H9 (cell line): ENCODE data around the gene MFSD12. TPM values are rescaled to one million over a fixed set of nuclear protein-coding genes. Genes with fewer than 3 reads are reported as not detected.

Source experiments
- DNase-seq: peaks from one replicate; pipeline ENCODE4 v3.0.0-alpha.2; 2017
- H2AFZ ChIP-seq: one replicate; pipeline ENCODE4 v1.6.1; 2013; ENCODE audit warnings: mild to moderate bottlenecking, low read length, control low read depth, moderate library complexity
- H2AK5ac ChIP-seq: 2 replicates; pipeline ENCODE4 v1.6.1; 2013; ENCODE audit warnings: low read length, control low read depth, mixed read lengths; ENCODE audit not compliant: insufficient read length
- H2BK120ac ChIP-seq: one replicate; pipeline ENCODE4 v1.6.1; 2013; ENCODE audit warnings: low read depth, mild to moderate bottlenecking, low read length, control low read depth, inconsistent platforms; ENCODE audit not compliant: poor library complexity, severe bottlenecking
- H2BK12ac ChIP-seq: 2 replicates; pipeline ENCODE4 v1.6.1; 2013; ENCODE audit warnings: low read length, control low read depth, mixed read lengths, low read depth; ENCODE audit not compliant: insufficient read length
- H2BK15ac ChIP-seq: 2 replicates; pipeline ENCODE4 v1.6.1; 2013; ENCODE audit warnings: low read depth, low read length, control low read depth
- H2BK20ac ChIP-seq: one replicate; pipeline ENCODE4 v1.6.1; 2013; ENCODE audit warnings: low read depth, mild to moderate bottlenecking, low read length, control low read depth, inconsistent platforms; ENCODE audit not compliant: poor library complexity, severe bottlenecking
- H2BK5ac ChIP-seq: 2 replicates; pipeline ENCODE4 v1.6.1; 2013; ENCODE audit warnings: low read length, control low read depth, mixed read lengths; ENCODE audit not compliant: insufficient read length
- H3K14ac ChIP-seq: 2 replicates; pipeline ENCODE4 v1.6.1; 2013; ENCODE audit warnings: low read length, control low read depth; ENCODE audit not compliant: insufficient read depth
- H3K18ac ChIP-seq: 2 replicates; pipeline ENCODE4 v1.6.1; 2013; ENCODE audit warnings: low read depth, mild to moderate bottlenecking, mixed read lengths, low read length, control low read depth; ENCODE audit not compliant: insufficient read length
- H3K23ac ChIP-seq: 2 replicates; pipeline ENCODE4 v1.6.1; 2013; ENCODE audit warnings: low read length, control low read depth, mixed read lengths, low read depth; ENCODE audit not compliant: insufficient read length
- H3K23me2 ChIP-seq: 2 replicates; pipeline ENCODE4 v1.6.1; 2013; ENCODE audit warnings: low read depth, mild to moderate bottlenecking, mixed read lengths, low read length, control low read depth; ENCODE audit not compliant: insufficient read length, poor library complexity, severe bottlenecking
- H3K27ac ChIP-seq: 2 replicates; pipeline ENCODE4 v1.5.1; 2013; ENCODE audit warnings: low read length, control low read depth, mixed read lengths, low read depth; ENCODE audit not compliant: insufficient read length
- H3K27me3 ChIP-seq: 2 replicates; pipeline ENCODE4 v1.6.1; 2013; ENCODE audit warnings: low read length, control low read depth, inconsistent platforms; ENCODE audit not compliant: insufficient read depth
- H3K4ac ChIP-seq: 2 replicates; pipeline ENCODE4 v1.6.1; 2013; ENCODE audit warnings: low read depth, mild to moderate bottlenecking, control low read depth, inconsistent platforms, low read length, moderate library complexity
- H3K4me1 ChIP-seq: 2 replicates; pipeline ENCODE4 v1.6.1; 2013; ENCODE audit warnings: low read length, control low read depth, inconsistent platforms; ENCODE audit not compliant: insufficient read depth
- H3K4me2 ChIP-seq: 2 replicates; pipeline ENCODE4 v1.6.1; 2013; ENCODE audit warnings: low read length, control low read depth, mixed read lengths; ENCODE audit not compliant: insufficient read length, insufficient read depth
- H3K56ac ChIP-seq: 2 replicates; pipeline ENCODE4 v1.6.1; 2013; ENCODE audit warnings: low read depth, mild to moderate bottlenecking, mixed read lengths, low read length, control low read depth; ENCODE audit not compliant: insufficient read length
- H3K79me1 ChIP-seq: 2 replicates; pipeline ENCODE4 v1.6.1; 2013; ENCODE audit warnings: low read depth, mild to moderate bottlenecking, moderate library complexity, low read length, control low read depth, inconsistent platforms; ENCODE audit not compliant: insufficient read depth, poor library complexity, severe bottlenecking
- H3K79me2 ChIP-seq: 2 replicates; pipeline ENCODE4 v1.6.1; 2013; ENCODE audit warnings: low read length, control low read depth, inconsistent platforms; ENCODE audit not compliant: insufficient read depth
- H3K9ac ChIP-seq: 2 replicates; pipeline ENCODE4 v1.6.1; 2013; ENCODE audit warnings: low read length, control low read depth, mixed read lengths; ENCODE audit not compliant: insufficient read length; ENCODE audit errors: extremely low read depth
- H3K9me3 ChIP-seq: one replicate; pipeline ENCODE4 v1.6.1; 2013; ENCODE audit warnings: low read depth, low read length, inconsistent platforms; ENCODE audit not compliant: control insufficient read depth
- H3T11ph ChIP-seq: one replicate; pipeline ENCODE4 v1.6.1; 2013; ENCODE audit warnings: mild to moderate bottlenecking, low read length, control low read depth, inconsistent platforms
- H4K20me1 ChIP-seq: one replicate; pipeline ENCODE4 v1.6.1; 2013; ENCODE audit not compliant: control insufficient read depth, insufficient read length, insufficient read depth
- H4K5ac ChIP-seq: 2 replicates; pipeline ENCODE4 v1.6.1; 2013; ENCODE audit warnings: low read depth, mild to moderate bottlenecking, mixed read lengths, low read length, control low read depth; ENCODE audit not compliant: insufficient read length
- H4K8ac ChIP-seq: replicated peaks from 2 replicates; pipeline ENCODE4 v1.6.1; 2013; ENCODE audit warnings: low read length, control low read depth, mixed read lengths, low read depth; ENCODE audit not compliant: insufficient read length
- H4K91ac ChIP-seq: 2 replicates; pipeline ENCODE4 v1.6.1; 2013; ENCODE audit warnings: low read depth, mild to moderate bottlenecking, moderate library complexity, mixed read lengths, low read length, control low read depth; ENCODE audit not compliant: insufficient read length
- H3K27ac Mint-ChIP-seq, 3 experiments: 2 replicates in 2 of 3; 3 replicates in 1 of 3; pipeline ENCODE4 v1.8.0; 2020 to 2021; ENCODE audit warnings: mixed read lengths in 3 of 3, mild to moderate bottlenecking in 1 of 3, moderate library complexity in 1 of 3
- H3K27me3 Mint-ChIP-seq: 2 replicates; pipeline ENCODE4 v1.8.0; 2021; ENCODE audit warnings: low read depth, mild to moderate bottlenecking, moderate library complexity, mixed read lengths
- H3K36me3 Mint-ChIP-seq, 3 experiments: 2 replicates in 2 of 3; 3 replicates in 1 of 3; pipeline ENCODE4 v1.8.0; 2020 to 2021; ENCODE audit warnings: low read depth in 3 of 3, mixed read lengths in 3 of 3; ENCODE audit not compliant: insufficient read depth in 1 of 3
- H3K4me1 Mint-ChIP-seq, 2 experiments: 2 replicates each; pipeline ENCODE4 v1.8.0; 2020; ENCODE audit warnings: mixed read lengths in 2 of 2
- H3K4me3 Mint-ChIP-seq, 2 experiments: 2 replicates in 1 of 2; 3 replicates in 1 of 2; pipeline ENCODE4 v1.8.0; 2020 to 2021; ENCODE audit warnings: mild to moderate bottlenecking in 2 of 2, mixed read lengths in 2 of 2, moderate library complexity in 1 of 2
- H3K9me3 Mint-ChIP-seq, 2 experiments: 2 replicates in 1 of 2; 3 replicates in 1 of 2; pipeline ENCODE4 v1.8.0; 2020; ENCODE audit warnings: mild to moderate bottlenecking in 2 of 2, mixed read lengths in 2 of 2, moderate library complexity in 1 of 2
- WGBS: extraction: QIAGEN DNeasy Blood & Tissue Kit; methylation state at CpG from one replicate; pipeline ENCODE4 v1.1.7; 2013; ENCODE audit warnings: missing lambda C conversion rate, low lambda C conversion rate, mixed read lengths; ENCODE audit not compliant: insufficient read length; ENCODE audit errors: extremely low coverage; 5-methylcytosine and 5-hydroxymethylcytosine counted together
- total RNA-seq: library from RNA; stranded (reverse); gene quantifications from 2 replicates; pipeline ENCODE4 v1.2.1, GENCODE V29; 2021
- TF ChIP-seq, protein P1 (sequence below): fragments of 200-600 bp; sonication (generic); conservative IDR thresholded peaks from 3 replicates; pipeline ENCODE4 v1.8.0; 2021; ENCODE audit warnings: antibody characterized with exemption, mild to moderate bottlenecking

The MFSD12 gene
- total RNA-seq, 1 experiment from 2014 or later: 58.8 TPM

DNA sequence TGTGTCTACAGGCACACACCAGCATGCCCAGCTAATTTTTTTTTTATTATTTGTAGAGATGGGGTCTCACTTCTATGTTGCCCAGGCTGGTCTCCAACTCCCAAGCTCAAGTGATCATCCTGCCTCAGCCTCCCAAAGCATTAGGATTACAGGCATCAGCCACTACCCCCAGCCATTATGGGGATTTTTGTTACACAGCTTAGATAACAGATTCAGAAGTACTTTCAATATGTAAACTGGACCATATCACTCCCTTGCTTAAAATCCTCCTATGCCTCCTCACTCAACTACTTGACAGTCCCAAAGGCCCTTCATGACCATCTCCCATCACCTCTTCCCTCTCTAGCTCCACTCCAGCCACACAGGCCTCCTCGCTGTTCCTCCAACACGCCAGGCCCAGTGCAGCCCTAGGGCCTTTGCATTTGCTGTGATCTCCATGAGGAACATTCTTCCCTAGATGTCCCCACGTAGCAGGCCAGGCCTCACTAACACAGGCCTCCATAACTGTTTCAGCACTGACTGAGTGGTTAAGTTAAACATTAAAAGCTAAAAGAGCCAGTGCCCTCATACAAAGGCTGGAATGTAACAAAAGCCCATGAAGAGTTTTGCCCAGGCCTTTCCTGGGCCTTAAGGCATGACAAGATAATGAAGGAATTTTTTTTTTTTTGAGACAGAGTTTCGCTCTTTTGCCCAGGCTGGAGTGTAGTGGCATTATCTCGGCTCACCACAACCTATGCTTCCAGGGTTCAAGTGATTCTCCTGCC, 59.4 kb downstream of the MFSD12 start:
- H3K14ac ChIP-seq: no peak overlapping the region
- no peak overlapping the region for H3K9ac ChIP-seq
- no peaks in the 10 kb centered on the region; a peak in 1 of 5 replicates for H3K9me3 Mint-ChIP-seq
- H3K4me2 ChIP-seq: no peak overlapping the region
- H3K27ac Mint-ChIP-seq: no peak overlapping the region
- H3K79me1 ChIP-seq: no peaks in the 10 kb centered on the region
- H3K27me3 ChIP-seq: no peaks in the 10 kb centered on the region
- no peak overlapping the region for H2AFZ ChIP-seq
- H2BK12ac ChIP-seq: no peak overlapping the region
- no peak for DNase-seq
- peak overlapping the region in 1 of 2 experiments; percentile 17; a peak in 1 of 5 replicates for H3K4me3 Mint-ChIP-seq
- H3K27me3 Mint-ChIP-seq: no peaks in the 10 kb centered on the region
- no peak overlapping the region for H3K27ac ChIP-seq
- H4K5ac ChIP-seq: no peak overlapping the region
- H3K23me2 ChIP-seq: peaks cover 6% of the 10 kb centered on the region
- H3T11ph ChIP-seq: no peak overlapping the region
- no peak overlapping the region for H4K91ac ChIP-seq
- WGBS: no CpG with 5 or more reads among the region's 5 CpGs
- peaks cover 10% of the 10 kb centered on the region for H3K79me2 ChIP-seq
- H3K9me3 ChIP-seq: no peaks in the 10 kb centered on the region
- H3K56ac ChIP-seq: no peak overlapping the region
- no peak overlapping the region for H4K8ac ChIP-seq
- peaks cover 7 to 10% of the 10 kb centered on the region in 2 experiments for H3K4me1 Mint-ChIP-seq
- H2BK5ac ChIP-seq: no peak overlapping the region
- no peak overlapping the region for H2AK5ac ChIP-seq
- H2BK15ac ChIP-seq: no peak overlapping the region
- H3K4me1 ChIP-seq: no peaks in the 10 kb centered on the region
- TF ChIP-seq, protein P1, sequence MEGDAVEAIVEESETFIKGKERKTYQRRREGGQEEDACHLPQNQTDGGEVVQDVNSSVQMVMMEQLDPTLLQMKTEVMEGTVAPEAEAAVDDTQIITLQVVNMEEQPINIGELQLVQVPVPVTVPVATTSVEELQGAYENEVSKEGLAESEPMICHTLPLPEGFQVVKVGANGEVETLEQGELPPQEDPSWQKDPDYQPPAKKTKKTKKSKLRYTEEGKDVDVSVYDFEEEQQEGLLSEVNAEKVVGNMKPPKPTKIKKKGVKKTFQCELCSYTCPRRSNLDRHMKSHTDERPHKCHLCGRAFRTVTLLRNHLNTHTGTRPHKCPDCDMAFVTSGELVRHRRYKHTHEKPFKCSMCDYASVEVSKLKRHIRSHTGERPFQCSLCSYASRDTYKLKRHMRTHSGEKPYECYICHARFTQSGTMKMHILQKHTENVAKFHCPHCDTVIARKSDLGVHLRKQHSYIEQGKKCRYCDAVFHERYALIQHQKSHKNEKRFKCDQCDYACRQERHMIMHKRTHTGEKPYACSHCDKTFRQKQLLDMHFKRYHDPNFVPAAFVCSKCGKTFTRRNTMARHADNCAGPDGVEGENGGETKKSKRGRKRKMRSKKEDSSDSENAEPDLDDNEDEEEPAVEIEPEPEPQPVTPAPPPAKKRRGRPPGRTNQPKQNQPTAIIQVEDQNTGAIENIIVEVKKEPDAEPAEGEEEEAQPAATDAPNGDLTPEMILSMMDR: no peak
- H4K20me1 ChIP-seq: no peaks in the 10 kb centered on the region
- H2BK20ac ChIP-seq: no peak overlapping the region
- no peak overlapping the region for H2BK120ac ChIP-seq
- H3K23ac ChIP-seq: no peak overlapping the region
- peaks cover 17 to 43% (median 36%) of the 10 kb centered on the region in 3 experiments; a peak in 6 of 7 replicates for H3K36me3 Mint-ChIP-seq
- H3K4ac ChIP-seq: no peak overlapping the region
- no peak overlapping the region for H3K18ac ChIP-seq
